ENCODE results near the gene B3GNT5. TPM values are rescaled to one million over a fixed set of nuclear protein-coding genes. Genes with fewer than 3 reads are reported as not detected.

B3GNT5 gene
- total RNA-seq, 1 experiment from 2014 or later, result 22.8 TPM

DNA sequence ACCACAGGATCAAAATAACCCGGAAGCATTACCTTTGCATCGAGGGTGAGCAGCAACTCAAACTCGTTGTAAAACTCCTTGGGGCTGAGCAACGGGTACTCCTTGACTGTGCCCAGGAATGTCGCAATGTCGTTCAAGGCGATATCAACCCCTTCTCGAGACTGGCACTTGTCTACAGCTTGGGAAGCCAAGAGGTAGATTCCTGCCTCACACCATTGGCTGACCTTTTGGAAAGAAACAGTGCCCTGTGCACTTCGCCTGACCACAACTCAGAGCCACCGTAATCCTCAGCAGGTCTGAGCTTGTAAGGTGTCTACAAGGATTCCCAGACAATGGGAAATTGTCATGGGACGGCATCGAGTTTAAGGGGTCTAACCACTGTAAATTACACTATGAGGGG lies 43.9 kb downstream of the B3GNT5 start:
- POLR2A ChIA-PET, result no interaction called here
- TF ChIP-seq SIN3A (IDR thresholded peaks at IDR 0.05; ENCODE audit: borderline replicate concordance, insufficient read depth, low read depth, low read length), result no peak
- TF ChIP-seq, protein P1, sequence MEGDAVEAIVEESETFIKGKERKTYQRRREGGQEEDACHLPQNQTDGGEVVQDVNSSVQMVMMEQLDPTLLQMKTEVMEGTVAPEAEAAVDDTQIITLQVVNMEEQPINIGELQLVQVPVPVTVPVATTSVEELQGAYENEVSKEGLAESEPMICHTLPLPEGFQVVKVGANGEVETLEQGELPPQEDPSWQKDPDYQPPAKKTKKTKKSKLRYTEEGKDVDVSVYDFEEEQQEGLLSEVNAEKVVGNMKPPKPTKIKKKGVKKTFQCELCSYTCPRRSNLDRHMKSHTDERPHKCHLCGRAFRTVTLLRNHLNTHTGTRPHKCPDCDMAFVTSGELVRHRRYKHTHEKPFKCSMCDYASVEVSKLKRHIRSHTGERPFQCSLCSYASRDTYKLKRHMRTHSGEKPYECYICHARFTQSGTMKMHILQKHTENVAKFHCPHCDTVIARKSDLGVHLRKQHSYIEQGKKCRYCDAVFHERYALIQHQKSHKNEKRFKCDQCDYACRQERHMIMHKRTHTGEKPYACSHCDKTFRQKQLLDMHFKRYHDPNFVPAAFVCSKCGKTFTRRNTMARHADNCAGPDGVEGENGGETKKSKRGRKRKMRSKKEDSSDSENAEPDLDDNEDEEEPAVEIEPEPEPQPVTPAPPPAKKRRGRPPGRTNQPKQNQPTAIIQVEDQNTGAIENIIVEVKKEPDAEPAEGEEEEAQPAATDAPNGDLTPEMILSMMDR (IDR thresholded peaks at IDR 0.05), result no peak
- TF ChIP-seq, protein P2, sequence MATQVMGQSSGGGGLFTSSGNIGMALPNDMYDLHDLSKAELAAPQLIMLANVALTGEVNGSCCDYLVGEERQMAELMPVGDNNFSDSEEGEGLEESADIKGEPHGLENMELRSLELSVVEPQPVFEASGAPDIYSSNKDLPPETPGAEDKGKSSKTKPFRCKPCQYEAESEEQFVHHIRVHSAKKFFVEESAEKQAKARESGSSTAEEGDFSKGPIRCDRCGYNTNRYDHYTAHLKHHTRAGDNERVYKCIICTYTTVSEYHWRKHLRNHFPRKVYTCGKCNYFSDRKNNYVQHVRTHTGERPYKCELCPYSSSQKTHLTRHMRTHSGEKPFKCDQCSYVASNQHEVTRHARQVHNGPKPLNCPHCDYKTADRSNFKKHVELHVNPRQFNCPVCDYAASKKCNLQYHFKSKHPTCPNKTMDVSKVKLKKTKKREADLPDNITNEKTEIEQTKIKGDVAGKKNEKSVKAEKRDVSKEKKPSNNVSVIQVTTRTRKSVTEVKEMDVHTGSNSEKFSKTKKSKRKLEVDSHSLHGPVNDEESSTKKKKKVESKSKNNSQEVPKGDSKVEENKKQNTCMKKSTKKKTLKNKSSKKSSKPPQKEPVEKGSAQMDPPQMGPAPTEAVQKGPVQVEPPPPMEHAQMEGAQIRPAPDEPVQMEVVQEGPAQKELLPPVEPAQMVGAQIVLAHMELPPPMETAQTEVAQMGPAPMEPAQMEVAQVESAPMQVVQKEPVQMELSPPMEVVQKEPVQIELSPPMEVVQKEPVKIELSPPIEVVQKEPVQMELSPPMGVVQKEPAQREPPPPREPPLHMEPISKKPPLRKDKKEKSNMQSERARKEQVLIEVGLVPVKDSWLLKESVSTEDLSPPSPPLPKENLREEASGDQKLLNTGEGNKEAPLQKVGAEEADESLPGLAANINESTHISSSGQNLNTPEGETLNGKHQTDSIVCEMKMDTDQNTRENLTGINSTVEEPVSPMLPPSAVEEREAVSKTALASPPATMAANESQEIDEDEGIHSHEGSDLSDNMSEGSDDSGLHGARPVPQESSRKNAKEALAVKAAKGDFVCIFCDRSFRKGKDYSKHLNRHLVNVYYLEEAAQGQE (IDR thresholded peaks at IDR 0.05; ENCODE audit: insufficient read depth in 1 of 2, low read depth in 2 of 2, low read length in 1 of 2), result no peak
- no peak for TF ChIP-seq TCF7L2 (IDR thresholded peaks at IDR 0.05; ENCODE audit: low read depth, low read length)
- TF ChIP-seq POLR2AphosphoS5 (IDR thresholded peaks at IDR 0.05; ENCODE audit: low read depth, low read length), result no peak

DNA sequence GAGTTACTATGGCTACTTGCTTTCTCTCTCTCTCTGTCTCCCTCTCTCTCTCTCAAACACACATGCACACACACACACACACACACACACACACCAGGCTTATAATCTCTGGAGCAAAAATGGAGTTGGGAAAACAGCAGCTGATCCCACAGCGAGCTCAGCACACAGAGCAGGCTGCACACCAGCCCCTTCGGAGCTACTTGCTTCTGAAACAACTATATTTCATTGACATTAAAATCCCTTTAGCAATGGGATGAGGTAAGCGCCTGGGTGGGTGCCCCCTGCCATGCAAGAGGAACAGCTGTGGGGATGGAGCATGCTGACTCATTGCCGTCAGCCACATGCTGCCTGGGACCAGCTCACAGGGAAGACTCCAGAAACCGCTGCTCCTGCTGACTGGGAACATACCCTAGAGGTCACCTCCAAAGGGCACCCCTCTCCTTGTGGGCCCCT lies 45.7 kb downstream of the B3GNT5 start:
- POLR2A ChIA-PET, result no interaction called here
- intact Hi-C loops (cut with micrococcal nuclease; ENCODE audit: unreplicated experiment) (no loop called here), in situ Hi-C loops (cut with HindIII; ENCODE audit: low pct_unique_long_range_greater_than_20kb, low sequenced_read_pairs) (no loop called here)
- no TSS peak for BruUV-seq (replicated peaks)
- no peaks in the 10 kb centered on the region for H3K36me3 ChIP-seq (ENCODE audit: control insufficient read depth, insufficient read depth, low read length)
- no peaks in the 10 kb centered on the region for H3K4me1 ChIP-seq (ENCODE audit: control insufficient read depth, insufficient read depth, low read length)
- H3K27me3 ChIP-seq (ENCODE audit: control insufficient read depth, insufficient read depth, low read length), result no peaks in the 10 kb centered on the region
- no peak for DNase-seq (ENCODE audit: low read depth, low spot score)
- no peak overlapping the region for H3K27ac ChIP-seq (ENCODE audit: low read length)
- no peaks in the 10 kb centered on the region for H3K9me3 ChIP-seq (ENCODE audit: control insufficient read depth, insufficient read depth, low read depth, low read length)
- peak; percentile 43; the same call in 1 of the 2 replicates for ATAC-seq
- CTCF ChIA-PET, result interaction anchor here (0.6 kb wide), 1 partner anchor 22 kb away, joined by 3 read pairs; no protein-coding TSS in a partner anchor
- H3K4me3 ChIP-seq (ENCODE audit: low read depth in 2 of 2, low read length in 2 of 2), result no peak overlapping the region
- TF ChIP-seq, protein P2 (IDR thresholded peaks at IDR 0.05; ENCODE audit: insufficient read depth in 1 of 2, low read depth in 2 of 2, low read length in 1 of 2), result no peak
- TF ChIP-seq POLR2AphosphoS5 (IDR thresholded peaks at IDR 0.05; ENCODE audit: low read depth, low read length) (no peak), TCF7L2 (IDR thresholded peaks at IDR 0.05; ENCODE audit: low read depth, low read length) (no peak), SIN3A (IDR thresholded peaks at IDR 0.05; ENCODE audit: borderline replicate concordance, insufficient read depth, low read depth, low read length) (no peak)
- TF ChIP-seq, protein P1 (IDR thresholded peaks at IDR 0.05), result no peak

More for the DNA sequence above, 43.9 kb downstream of the B3GNT5 start:
- intact Hi-C loops (cut with micrococcal nuclease; ENCODE audit: unreplicated experiment), result no loop called here
- no TSS peak for BruUV-seq (replicated peaks)
- Histone ChIP-seq H3K9me3 (ENCODE audit: control insufficient read depth, insufficient read depth, low read depth, low read length) (no peaks in the 10 kb centered on the region), H3K4me3 (ENCODE audit: low read depth in 2 of 2, low read length in 2 of 2) (no peak overlapping the region), H3K27ac (ENCODE audit: low read length) (no peak overlapping the region), H3K36me3 (ENCODE audit: control insufficient read depth, insufficient read depth, low read length) (no peaks in the 10 kb centered on the region), H3K27me3 (ENCODE audit: control insufficient read depth, insufficient read depth, low read length) (no peaks in the 10 kb centered on the region), H3K4me1 (ENCODE audit: control insufficient read depth, insufficient read depth, low read length) (no peaks in the 10 kb centered on the region)
- no peak for DNase-seq (ENCODE audit: low read depth, low spot score)
- CTCF ChIA-PET, result no interaction called here
- ATAC-seq, result no peak
- in situ Hi-C loops (cut with HindIII; ENCODE audit: low pct_unique_long_range_greater_than_20kb, low sequenced_read_pairs), result no loop called here

Measured in Panc1 (cell line).